ENCODE measurements around the gene TMEM30B.

Gene TMEM30B

GRCh38 chr14:61238611-61239245 lies 42.4 kb downstream of the TMEM30B start:
- in situ Hi-C loops (cut with MboI; ENCODE audit: low sequenced_read_pairs): no loop called here

- in situ Hi-C loops (cut with MboI; ENCODE audit: low sequenced_read_pairs): no loop called here
These were observed 46.8 kb downstream of the TMEM30B start for GRCh38 chr14:61234215-61234916.

- in situ Hi-C loops (cut with MboI; ENCODE audit: low sequenced_read_pairs): no loop called here
These were observed 47.6 kb downstream of the TMEM30B start for GRCh38 chr14:61233436-61233956.

- in situ Hi-C loops (cut with MboI; ENCODE audit: low sequenced_read_pairs): no loop called here
These were observed 49.3 kb downstream of the TMEM30B start for GRCh38 chr14:61231810-61232209.

- in situ Hi-C loops (cut with MboI; ENCODE audit: low sequenced_read_pairs): no loop called here
These were observed 51.2 kb downstream of the TMEM30B start for GRCh38 chr14:61229981-61230380.

GRCh38 chr14:61229475-61229888 lies 51.7 kb downstream of the TMEM30B start:
- in situ Hi-C loops (cut with MboI; ENCODE audit: low sequenced_read_pairs): no loop called here

GRCh38 chr14:61227884-61228591 lies 53.1 kb downstream of the TMEM30B start:
- in situ Hi-C loops (cut with MboI; ENCODE audit: low sequenced_read_pairs): no loop called here

Data from hTERT RPE-1 (cell line).